HG03442 (cell line): Measurements from ENCODE around the gene RPS6KA4.

ENCODE experiments used
- ATAC-seq: cut with Tn5 transposase; IDR thresholded peaks from one replicate; pipeline ENCODE4 v1.9.1; 2021; ENCODE audit warnings: mild to moderate bottlenecking, moderate library complexity; ENCODE audit not compliant: unreplicated experiment

The RPS6KA4 gene

GRCh38 chr11:64362339-64362738 lies 3.4 kb downstream of the RPS6KA4 start:
- ATAC-seq: no peak

- ATAC-seq: no peak
These were observed 5.5 kb downstream of the RPS6KA4 start for GRCh38 chr11:64364435-64364834.

- ATAC-seq: no peak
These were observed 5.9 kb downstream of the RPS6KA4 start for GRCh38 chr11:64364911-64365310.

- ATAC-seq: no peak
These were observed 7.8 kb downstream of the RPS6KA4 start for GRCh38 chr11:64366751-64367150.

- no peak for ATAC-seq
These were observed 9.1 kb downstream of the RPS6KA4 start for GRCh38 chr11:64367931-64368672.

GRCh38 chr11:64368673-64369074 lies 9.7 kb downstream of the RPS6KA4 start:
- no peak for ATAC-seq

GRCh38 chr11:64369440-64370421 lies 10.8 kb downstream of the RPS6KA4 start:
- ATAC-seq: no peak

GRCh38 chr11:64371201-64371600 lies 12.2 kb downstream of the RPS6KA4 start:
- no peak for ATAC-seq

GRCh38 chr11:64372021-64372420 lies 13.1 kb downstream of the RPS6KA4 start:
- ATAC-seq: no peak

- ATAC-seq: no peak
These were observed 14.0 kb downstream of the RPS6KA4 start for GRCh38 chr11:64372802-64373597.

GRCh38 chr11:64373598-64373974 lies 14.6 kb downstream of the RPS6KA4 start:
- ATAC-seq: no peak

GRCh38 chr11:64376071-64376470 lies 17.1 kb downstream of the RPS6KA4 start:
- no peak for ATAC-seq

GRCh38 chr11:64378335-64378880 lies 19.4 kb downstream of the RPS6KA4 start:
- no peak for ATAC-seq

- no peak for ATAC-seq
These were observed 20.2 kb downstream of the RPS6KA4 start for GRCh38 chr11:64379160-64379559.

GRCh38 chr11:64379817-64380709 lies 21.1 kb downstream of the RPS6KA4 start:
- ATAC-seq: no peak

- ATAC-seq: no peak
These were observed 22.4 kb downstream of the RPS6KA4 start for GRCh38 chr11:64381350-64381749.

- no peak for ATAC-seq
These were observed 23.1 kb downstream of the RPS6KA4 start for GRCh38 chr11:64382047-64382446.

- no peak for ATAC-seq
These were observed 23.6 kb downstream of the RPS6KA4 start for GRCh38 chr11:64382586-64382985.

- no peak for ATAC-seq
These were observed 24.6 kb downstream of the RPS6KA4 start for GRCh38 chr11:64383580-64383979.
